ENCODE results near the gene RALGPS1.
"Not testable (repeated sequence)": the region's sequence is repeated elsewhere in the genome, so short reads cannot be mapped to it uniquely, and the experiment has no call there.

RALGPS1 gene

DNA sequence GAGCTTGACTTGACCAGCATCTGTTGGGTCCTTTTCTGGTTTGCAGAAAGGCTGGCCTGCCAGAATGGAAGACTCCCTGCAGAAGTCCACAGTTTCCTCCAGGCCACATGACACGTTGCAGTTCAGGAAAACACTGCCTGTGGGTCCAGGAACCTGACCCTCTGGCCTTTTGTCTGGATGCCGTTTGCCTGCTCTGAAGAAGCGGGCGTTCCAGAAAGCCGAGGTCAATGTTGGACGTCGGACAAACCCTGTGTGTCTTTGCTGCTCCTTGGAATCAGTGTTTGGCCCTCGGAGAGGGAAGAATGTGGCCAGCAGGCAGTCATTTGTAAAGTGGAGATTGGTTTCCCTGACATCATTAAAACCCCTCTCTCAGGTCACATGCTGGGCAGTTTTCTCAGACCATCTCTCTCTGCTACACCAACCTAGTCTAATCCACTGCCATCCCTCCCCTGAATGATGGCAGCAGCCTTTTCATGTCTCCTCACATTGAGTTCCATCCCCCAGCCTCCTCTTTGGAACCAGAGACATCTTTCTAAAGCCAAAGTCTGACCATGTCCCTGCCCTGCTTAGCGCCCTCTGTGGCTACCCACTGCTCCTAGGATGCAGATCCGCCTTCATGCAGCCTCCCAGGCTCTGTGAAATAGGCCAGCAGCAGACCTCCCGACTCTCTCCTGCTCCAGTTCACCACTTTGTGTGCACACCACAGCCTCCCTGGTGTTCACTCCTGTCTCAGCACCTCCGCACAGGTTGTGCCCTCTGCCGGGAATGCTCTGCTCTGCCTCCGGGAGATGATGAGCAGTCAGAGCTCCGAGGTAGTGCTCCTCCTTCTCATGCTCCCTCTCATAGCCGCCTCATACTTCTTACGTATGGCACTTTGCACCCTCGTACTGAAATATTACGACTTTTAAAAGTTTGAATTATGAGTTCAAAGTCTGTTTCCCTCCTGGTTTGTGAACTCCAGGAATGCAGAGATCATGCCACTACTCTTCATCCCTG is 75.6 kb downstream of the RALGPS1 start:
- no peak for DNase-seq (ENCODE audit: low spot score)

DNA sequence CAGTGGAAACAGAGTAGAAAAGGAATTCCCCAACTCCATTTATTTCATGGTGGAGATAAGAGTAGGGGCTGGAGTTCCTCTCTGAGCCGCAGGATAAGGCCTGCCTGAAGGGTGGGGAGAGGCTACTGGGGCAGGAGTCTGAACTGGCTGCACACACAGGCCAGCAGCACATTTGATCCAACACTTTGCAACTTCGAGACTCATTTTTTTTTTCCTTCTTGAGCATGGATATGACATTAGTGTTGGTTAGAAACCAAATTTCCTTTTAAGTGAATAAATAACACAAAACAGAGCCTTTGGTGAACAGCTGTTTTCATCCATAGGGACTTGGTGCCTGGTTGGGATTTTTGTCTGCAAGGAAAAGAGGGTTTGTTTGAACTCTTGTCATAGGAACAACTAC is 76.6 kb downstream of the RALGPS1 start:
- no peak for DNase-seq (ENCODE audit: low spot score)

DNA sequence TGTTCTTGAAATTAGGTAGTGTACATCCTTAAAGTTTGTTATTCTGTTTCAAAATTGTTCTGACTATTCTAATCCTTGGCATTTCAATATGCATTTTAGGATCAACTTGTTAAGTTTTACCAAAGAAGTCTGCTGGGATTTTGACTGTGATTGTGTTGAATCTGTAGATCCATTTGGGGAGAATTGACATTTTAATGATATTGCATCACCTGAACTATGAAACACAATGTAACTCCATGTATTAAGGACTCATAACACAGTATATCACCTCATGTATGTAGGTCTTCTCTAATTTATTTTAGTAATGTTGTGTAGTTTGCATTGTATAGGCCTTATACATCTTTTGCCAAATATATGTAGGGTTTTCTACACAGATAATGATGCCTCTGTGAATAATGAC is 77.8 kb downstream of the RALGPS1 start:
- DNase-seq (ENCODE audit: low spot score) = no peak

DNA sequence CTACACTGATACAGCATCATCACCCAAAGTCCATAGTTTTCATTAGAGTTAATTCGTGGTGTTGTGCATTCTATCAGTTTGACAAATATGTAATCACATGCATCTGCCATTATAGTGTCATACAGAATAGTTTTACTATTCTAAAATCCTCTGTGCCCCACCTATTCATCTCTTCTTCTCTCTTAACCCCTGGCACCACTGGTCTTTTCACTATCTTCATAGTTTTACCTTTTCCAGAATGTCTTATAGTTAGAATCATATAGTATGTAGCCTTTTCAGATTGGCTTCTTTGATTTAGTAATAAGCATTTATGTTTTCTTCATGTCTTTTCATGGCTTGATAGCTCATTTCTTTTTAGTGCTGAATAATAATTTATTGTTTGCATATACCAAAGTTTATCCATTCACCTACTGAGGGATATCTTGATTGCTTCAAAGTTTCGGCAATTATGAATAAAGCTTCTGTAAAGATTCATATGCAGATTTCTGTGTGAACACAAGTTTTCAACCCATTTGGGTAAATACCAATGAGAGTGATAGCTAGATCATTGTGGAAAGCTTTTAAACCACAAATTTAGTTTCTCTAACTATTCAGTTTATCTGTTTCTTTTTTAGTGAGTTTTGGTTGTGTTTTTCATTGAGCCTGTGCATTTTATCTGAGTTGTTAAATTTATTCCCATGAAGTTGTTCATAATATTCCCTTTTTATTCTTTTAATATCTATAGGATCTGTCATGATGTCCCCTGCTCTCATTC is 84.9 kb downstream of the RALGPS1 start:
- DNase-seq (ENCODE audit: low spot score) = no peak

DNA sequence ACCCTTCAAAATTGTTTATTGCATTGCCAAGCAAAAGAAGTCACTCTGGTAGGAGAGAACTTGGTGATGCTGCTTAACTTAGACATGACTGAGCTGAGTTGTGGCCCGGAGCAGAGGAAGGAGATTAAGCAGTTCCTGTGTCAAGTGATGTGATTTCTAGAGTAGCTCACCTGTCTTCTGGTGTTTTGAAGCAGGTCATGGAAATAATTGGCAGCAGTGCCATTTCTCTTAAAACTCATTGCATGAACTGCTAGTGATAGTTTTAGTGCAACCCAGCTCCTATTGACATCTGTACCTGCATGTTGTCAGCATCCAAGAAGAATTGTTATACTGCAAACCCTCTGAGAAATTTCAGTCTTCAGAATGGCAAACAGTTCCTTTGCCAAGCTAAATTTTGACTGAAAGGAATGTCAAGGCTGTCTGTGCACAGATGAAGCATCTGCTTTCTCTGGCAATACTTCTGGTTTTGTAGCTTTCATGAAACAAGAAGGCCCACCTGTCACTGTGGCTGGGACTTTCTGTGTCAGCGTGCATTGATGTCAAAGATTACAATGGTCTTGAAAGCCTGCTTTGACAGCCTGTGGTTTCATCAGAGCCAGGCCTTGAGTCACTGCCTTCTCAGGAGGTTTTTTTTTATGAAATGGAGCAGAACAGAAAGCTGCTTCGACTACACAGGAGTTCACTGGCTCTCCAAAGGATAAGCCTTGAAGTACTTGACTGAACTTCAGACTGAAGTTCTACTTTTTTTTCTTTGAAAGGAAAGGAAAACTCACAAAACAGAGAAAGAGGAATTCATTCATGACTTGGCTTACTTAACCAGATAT is 90.6 kb downstream of the RALGPS1 start:
- DNase-seq (ENCODE audit: low spot score) = peak; percentile 37

DNA sequence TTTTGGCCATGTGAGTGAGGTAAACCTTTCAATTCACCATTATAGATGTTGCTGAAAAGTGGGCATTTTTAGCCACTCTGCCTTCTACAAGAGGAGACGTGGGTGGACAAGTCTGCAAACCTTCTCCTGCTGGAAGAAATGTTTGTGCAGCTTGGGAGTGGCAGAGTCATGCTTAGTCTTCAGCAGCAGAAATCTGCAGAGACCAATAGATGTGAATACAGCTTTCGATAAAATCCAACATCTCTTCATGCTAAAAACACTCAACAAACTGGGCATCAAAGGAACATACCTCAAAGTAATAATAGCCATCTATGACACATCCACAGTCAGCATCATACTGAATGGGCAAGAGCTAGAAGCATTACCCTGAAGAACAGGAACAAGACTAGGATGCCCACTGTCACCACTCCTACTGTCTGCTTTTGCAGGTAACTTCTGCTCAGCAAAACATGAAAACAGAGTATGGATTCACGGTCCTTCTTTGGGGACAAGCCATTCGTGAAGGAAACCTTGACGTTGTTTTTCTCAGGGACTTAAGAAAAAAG is 91.3 kb downstream of the RALGPS1 start:
- DNase-seq (ENCODE audit: low spot score) = no peak

DNA sequence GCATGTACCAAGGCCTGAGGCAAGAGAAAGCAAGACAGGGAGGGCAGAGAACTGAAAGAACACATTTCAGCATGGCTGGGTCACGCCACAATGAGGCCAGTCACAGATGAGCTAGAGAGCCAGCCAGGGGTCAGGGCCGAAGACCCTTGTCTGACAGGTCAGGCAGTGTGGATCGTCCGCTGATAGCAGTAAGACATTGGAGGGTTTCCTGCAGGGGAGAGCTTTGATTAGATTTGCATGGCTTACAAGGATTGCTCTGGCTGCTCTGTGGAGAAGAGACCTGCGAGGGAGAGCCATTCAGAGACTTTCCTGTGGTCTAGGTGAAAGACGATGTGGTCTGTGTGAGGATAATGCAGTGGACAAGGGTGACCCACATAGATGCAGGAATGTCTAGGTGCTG is 93.1 kb downstream of the RALGPS1 start:
- DNase-seq (ENCODE audit: low spot score) = no peak

DNA sequence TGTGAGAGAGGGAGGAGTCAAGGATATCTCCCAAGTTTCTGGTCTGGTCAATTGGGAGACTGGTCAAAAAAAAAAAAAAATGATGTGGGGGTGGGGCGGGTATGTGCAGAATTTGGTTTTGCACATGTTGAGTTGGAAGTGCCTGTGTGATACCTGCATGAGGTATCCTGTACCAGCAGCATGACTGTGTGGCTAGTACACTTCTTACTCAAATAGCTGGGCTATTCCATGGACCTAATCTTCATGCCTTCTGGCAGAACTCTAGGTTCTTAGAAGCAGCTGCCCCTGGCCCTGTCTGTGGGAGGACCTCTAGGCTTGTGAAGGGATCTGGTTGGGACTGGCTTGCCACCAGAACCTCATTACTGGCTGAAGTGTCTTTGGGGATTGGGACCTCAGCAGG is 93.5 kb downstream of the RALGPS1 start:
- DNase-seq (ENCODE audit: low spot score) = no peak

DNA sequence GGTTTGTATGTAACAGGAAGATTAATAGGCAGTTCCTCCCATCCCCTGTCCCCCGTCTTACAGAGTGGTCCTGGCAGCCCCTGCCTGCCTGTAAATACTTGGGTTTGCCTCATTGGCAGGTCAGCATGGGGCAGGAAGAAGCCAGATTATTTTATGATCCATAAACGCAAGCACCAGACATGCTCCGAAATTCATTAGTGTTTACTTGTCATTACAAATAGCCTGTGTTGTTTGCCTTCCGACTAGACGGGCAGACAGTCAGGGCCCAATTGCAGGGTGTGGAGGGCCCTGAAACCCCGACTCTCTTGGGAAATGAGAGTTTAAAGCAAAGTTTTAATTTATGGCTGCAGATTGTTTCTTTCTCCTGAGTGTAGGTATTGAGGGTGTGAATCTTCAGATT is 97.2 kb downstream of the RALGPS1 start:
- DNase-seq (ENCODE audit: low spot score) = no peak

DNA sequence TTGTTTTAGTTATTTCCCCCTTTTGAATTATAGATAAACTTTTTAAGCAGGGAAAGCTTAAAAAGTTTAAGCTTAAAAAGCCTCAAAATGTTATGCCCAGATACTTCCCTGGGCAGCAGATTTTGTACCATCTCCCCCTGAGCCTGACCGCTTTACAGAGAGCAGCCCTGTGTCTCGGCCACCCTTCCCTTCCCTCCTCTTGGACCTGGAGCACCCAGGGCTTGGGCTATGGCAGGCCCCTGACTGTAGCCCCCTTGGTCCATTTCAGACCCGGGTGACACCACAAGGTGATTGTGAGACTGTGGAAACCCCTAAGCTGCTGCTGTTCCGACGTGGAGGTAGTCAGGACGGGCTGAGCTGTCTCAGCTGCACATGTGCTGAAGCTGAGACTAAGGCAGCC is 97.7 kb downstream of the RALGPS1 start:
- DNase-seq (ENCODE audit: low spot score) = no peak

DNA sequence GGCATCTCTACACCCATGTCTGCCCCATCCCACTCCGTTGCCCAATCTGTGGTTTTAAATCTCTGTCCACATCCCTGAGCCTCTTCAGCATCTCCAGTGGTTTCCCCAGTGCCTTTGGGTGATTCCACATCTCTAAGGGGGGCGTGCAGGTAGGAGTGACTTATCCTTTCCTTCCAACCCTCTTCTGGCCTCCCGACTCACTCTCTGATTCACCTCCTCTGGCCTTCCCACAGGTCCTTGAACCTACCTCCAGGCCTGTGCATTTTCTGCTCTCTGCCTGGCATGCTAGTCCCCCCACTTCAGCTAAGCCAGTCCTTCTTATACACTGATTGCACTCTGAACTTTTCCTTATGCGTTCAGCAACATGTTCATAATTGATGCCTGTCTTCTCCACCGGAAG is 99.0 kb downstream of the RALGPS1 start:
- no peak for DNase-seq (ENCODE audit: low spot score)

DNA sequence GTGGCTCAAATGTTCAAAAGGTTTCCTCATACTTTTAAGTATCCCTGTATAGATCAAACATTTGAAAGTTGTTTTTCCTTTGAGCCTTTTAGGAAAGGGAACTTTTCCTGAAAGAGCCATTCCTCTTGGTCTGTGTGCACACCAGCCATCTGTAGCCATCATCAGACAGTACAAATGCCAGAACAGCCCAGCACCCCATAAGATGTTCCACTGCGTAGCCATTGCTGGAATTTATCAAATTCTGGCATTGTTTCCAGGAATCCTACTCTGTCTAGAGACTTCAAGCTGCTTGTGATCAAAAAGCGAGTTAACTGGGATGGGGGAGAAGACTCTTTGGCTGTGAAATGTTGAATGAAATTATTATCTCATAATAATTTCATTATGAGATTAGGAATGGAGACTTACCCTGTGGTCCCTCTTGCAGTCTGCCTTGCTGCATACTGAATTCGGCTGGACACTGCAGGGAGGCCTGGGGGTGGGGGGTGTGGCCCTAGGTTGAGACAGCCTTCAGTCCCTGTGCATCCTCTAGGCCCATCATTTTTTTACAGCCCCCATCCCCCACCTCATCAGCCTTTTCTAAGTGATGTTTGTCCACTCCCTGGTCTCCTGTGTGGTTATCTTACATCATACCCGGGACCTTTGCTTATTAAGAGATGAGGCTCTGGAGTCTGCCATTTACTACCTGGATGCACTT is 99.8 kb downstream of the RALGPS1 start:
- no peak for DNase-seq (ENCODE audit: low spot score)

DNA sequence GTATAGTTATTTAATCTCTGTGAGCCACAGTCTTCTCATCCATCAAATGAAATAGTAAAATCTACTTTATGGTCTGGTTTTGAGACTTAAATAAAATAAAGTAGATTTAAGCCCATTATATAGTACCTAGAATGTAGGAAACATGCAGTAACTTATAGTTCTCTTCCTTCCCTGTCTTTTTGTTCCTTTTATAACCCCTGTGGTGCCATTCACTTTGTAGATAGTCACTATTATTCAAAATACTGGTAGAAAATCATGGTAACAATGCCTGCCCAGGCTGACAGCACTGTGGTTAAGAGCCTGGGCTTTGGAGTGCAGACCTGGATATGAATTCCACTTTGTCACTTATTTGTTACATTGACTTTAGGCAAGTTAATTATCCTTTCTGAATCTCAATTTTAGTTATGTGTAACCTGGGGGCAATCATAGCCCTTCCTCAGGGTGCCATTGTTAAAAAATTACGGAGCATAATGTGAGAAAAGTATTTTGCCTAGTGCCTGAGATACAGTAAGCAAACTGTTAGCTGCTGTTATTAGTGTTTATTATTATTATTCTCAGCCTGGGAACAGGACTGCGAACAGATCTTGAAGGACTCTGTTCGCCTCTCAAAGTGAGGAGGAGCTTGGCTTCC is 100.4 kb downstream of the RALGPS1 start:
- no peak for DNase-seq (ENCODE audit: low spot score)

DNA sequence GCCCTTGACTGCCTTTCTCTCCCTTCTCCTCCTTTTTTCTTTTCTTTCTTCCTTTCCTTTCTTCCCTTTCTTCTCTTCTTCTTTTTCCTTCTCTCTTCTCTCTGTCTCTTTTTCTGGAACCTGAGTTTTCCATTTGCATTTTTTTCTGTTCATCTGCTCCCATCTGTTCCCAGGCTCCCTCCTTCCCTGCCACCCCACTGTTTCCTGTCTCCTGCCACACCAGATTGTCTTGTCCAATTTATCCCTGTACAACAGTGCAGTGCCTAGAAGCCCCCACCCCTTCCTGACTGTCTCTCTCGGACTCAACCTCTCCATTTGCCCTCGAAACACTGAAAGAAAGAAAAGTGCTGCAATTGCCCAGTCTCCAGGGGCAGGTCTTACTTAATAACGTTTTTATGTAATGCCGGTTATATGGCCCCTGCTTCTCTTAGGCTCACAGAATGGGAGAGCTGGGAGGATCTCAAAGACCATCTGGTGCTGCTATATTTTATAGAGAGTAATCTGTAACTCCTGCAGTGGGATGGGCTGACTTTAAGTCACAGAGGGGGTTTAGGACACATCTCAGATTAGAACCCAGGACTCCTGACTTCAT is 101.4 kb downstream of the RALGPS1 start:
- no peak for DNase-seq (ENCODE audit: low spot score)

DNA sequence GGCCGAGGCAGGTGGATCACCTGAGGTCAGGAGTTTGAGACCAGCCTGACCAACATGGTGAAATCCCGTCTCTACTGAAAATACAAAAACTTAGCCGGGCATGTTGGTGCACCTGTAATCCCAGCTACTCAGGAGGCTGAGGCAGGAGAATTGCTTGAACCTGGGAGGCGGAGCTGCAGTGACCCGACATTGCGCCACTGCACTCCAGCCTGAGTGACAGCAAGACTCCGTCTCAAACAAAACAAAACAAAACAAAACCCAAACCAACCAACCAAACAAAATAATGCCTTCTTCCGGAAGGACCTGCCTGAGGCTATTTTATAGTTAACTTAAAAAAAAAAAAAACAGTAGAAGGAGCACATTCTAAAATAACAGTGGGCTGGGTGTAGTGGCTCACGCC is 103.4 kb downstream of the RALGPS1 start:
- DNase-seq (ENCODE audit: low spot score) = not testable (repeated sequence)

DNA sequence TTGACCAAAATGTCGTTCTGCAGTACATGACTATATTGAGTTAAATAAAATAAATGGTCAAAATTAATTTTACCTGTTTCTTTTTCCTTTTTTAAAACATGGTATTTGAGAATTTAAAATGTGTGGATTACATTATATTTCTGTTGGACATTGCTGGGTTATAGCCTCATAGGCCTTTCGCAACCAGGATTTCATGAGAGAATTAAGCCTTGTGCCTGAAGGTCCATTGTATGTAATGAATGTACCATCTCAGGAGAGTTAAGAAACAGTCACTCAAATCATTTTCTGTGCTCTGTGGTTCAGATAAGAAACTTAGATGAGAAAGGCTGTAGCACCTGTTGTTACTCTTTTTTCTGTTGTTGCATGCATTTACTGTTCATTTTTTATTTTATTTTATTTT is 104.4 kb downstream of the RALGPS1 start:
- DNase-seq (ENCODE audit: low spot score) = no peak

DNA sequence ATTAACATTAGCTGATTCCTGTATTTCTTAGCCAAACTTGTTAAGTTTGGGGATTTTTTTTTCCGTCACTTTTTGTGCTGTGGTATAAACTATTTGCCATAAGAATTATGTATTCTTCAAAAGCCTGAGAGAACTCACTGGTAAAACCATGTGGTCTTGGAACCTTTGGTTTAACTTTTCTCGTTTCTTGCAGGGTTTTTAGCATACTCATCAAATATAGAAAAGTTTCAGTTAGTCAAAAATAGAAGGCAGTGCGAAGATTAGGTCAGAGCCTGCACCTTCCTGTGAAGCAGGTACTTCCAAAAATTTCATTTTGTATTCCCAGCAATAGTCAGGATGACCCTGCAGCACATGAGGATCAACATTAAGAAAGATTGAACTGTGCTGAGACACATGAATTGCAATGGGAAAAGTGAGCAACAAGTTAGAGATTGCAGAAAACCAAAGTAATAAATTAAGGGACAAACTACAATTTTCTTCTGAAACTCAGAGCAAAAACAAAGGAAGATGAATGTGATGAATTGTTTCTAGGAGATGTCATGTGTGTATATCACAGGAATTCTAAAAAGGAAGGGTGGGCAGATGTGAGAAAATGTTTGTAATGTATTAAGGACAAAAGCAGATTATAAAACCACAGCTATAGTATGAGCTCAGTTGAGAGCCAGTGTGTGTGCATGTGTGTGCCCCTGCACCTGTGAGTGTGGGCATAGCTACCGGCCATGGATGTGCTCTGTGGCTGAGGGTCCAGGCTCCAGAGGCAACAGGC is 105.6 kb downstream of the RALGPS1 start:
- DNase-seq (ENCODE audit: low spot score) = no peak

DNA sequence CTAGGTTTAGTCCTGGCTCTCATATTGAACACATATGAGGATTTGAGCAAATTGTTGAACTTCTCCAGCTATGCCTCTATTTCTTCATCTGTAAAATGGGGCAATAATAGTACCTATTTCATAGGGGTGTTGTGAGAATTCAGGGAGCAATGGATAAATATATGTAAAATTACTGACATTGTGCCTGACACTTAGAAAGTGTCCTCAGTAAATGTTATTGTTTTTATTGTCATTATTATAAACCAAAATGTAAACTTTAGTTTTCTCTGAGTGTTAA is 106.2 kb downstream of the RALGPS1 start:
- no peak for DNase-seq (ENCODE audit: low spot score)

DNA sequence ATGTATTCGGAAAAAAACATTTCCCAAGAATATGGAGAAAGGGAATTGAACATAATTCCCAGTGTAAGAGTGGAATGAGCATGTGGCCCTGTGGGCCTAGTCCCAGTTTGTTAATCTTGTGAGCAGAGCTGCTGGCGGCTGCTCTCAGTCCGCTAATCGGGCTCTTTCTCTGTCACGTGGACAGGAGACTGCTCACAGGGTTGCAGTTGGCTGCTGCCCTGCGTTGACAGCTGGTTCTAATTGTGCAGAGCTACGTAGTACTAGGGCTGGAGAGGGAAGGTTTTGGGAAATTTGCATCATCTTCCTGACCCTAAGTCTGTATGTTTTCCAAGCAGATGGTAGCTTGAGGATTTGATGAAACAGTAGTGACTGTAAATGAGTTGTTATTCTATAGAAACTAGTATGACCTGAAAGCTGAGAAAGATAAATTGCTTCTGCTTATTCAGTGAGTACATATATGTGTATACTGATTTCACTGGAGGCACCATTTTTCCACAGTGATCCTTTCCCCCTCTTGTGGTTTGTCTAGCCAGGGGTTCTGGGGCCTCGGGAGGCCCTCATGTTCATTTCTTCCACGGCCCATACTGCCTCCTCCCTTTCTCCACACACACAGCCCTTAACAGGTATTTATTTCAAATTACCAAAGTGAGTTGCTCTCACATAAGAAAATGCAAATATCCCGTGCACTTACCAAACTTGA is 107.2 kb downstream of the RALGPS1 start:
- no peak for DNase-seq (ENCODE audit: low spot score)

Data from SW480 (cell line).